Astrocyte (in vitro differentiated cells and primary cell): Measurements from ENCODE around the gene SCTR. TPM values are rescaled to one million over a fixed set of nuclear protein-coding genes. Genes with fewer than 3 reads are reported as not detected.

Source experiments
- DNase-seq: peaks from one replicate; pipeline ENCODE4 v3.0.0-alpha.2; 2010; ENCODE audit warnings: low read depth
- FAIRE-seq: peaks from 2 replicates; lab custom pipeline; 2011; peaks lifted over from hg19 to GRCh38; lab: Jason Lieb, UNC
- H2AFZ ChIP-seq: 2 replicates; pipeline ENCODE4 v1.6.0; 2012; ENCODE audit warnings: low read depth, low read length, inconsistent platforms
- H3K27ac ChIP-seq: 2 replicates; pipeline ENCODE4 v1.5.1; 2011; ENCODE audit warnings: low read depth, low read length, inconsistent platforms
- H3K27me3 ChIP-seq: 2 replicates; pipeline ENCODE4 v1.6.0; 2011; ENCODE audit warnings: low read length, inconsistent platforms; ENCODE audit not compliant: insufficient read depth
- H3K36me3 ChIP-seq: 2 replicates; pipeline ENCODE4 v1.5.1; 2011; ENCODE audit warnings: low read length, inconsistent platforms; ENCODE audit not compliant: insufficient read depth
- H3K4me1 ChIP-seq: 2 replicates; pipeline ENCODE4 v1.5.1; 2011; ENCODE audit warnings: low read length, inconsistent platforms; ENCODE audit not compliant: insufficient read depth
- H3K4me2 ChIP-seq: 2 replicates; pipeline ENCODE4 v1.6.0; 2012; ENCODE audit warnings: low read length, inconsistent platforms
- H3K4me3 ChIP-seq: 2 replicates; pipeline ENCODE4 v1.5.1; 2011; ENCODE audit warnings: low read depth, mild to moderate bottlenecking, low read length, inconsistent platforms; ENCODE audit not compliant: insufficient read depth
- H3K79me2 ChIP-seq: 2 replicates; pipeline ENCODE4 v1.6.0; 2012; ENCODE audit warnings: mild to moderate bottlenecking, low read length, inconsistent platforms; ENCODE audit not compliant: insufficient read depth
- H3K9ac ChIP-seq: 2 replicates; pipeline ENCODE4 v1.6.0; 2012; ENCODE audit warnings: mild to moderate bottlenecking, low read length, inconsistent platforms
- H3K9me3 ChIP-seq: 2 replicates; pipeline ENCODE4 v1.5.1; 2012; ENCODE audit warnings: low read depth, mild to moderate bottlenecking, low read length, inconsistent platforms; ENCODE audit not compliant: insufficient read depth
- H4K20me1 ChIP-seq: 2 replicates; pipeline ENCODE4 v1.6.0; 2012; ENCODE audit warnings: low read length, inconsistent platforms; ENCODE audit not compliant: insufficient read depth
- H3K27ac Mint-ChIP-seq: one replicate; pipeline ENCODE4 v1.8.0; 2021; ENCODE audit warnings: mild to moderate bottlenecking, mixed read lengths; ENCODE audit not compliant: unreplicated experiment
- H3K27me3 Mint-ChIP-seq: one replicate; pipeline ENCODE4 v1.8.0; 2021; ENCODE audit warnings: low read depth, mixed read lengths; ENCODE audit not compliant: unreplicated experiment
- H3K36me3 Mint-ChIP-seq: one replicate; pipeline ENCODE4 v1.8.0; 2021; ENCODE audit warnings: low read depth, mixed read lengths; ENCODE audit not compliant: unreplicated experiment
- H3K4me1 Mint-ChIP-seq: one replicate; pipeline ENCODE4 v1.8.0; 2021; ENCODE audit warnings: low read depth, mixed read lengths; ENCODE audit not compliant: unreplicated experiment
- H3K4me3 Mint-ChIP-seq: one replicate; pipeline ENCODE4 v1.8.0; 2021; ENCODE audit warnings: mild to moderate bottlenecking, moderate library complexity, mixed read lengths; ENCODE audit not compliant: unreplicated experiment
- H3K9me3 Mint-ChIP-seq: one replicate; pipeline ENCODE4 v1.8.0; 2021; ENCODE audit warnings: mild to moderate bottlenecking, mixed read lengths; ENCODE audit not compliant: unreplicated experiment
- CTCF ChIP-seq: IDR thresholded peaks from 2 replicates; pipeline ENCODE4 v1.5.1; 2011; ENCODE audit warnings: low read depth, mild to moderate bottlenecking, inconsistent platforms, low read length, moderate library complexity; ENCODE audit not compliant: insufficient read depth
- EZH2 ChIP-seq: IDR thresholded peaks from 2 replicates; pipeline ENCODE4 v1.6.1; 2012; ENCODE audit warnings: mild to moderate bottlenecking, low read length, inconsistent platforms; ENCODE audit not compliant: insufficient read depth
- total RNA-seq: library from RNA; stranded (reverse); gene quantifications from 2 replicates; pipeline ENCODE4 v1.2.1, GENCODE V29; 2021

Gene SCTR
- total RNA-seq, 1 donor from 2014 or later = not detected

DNA sequence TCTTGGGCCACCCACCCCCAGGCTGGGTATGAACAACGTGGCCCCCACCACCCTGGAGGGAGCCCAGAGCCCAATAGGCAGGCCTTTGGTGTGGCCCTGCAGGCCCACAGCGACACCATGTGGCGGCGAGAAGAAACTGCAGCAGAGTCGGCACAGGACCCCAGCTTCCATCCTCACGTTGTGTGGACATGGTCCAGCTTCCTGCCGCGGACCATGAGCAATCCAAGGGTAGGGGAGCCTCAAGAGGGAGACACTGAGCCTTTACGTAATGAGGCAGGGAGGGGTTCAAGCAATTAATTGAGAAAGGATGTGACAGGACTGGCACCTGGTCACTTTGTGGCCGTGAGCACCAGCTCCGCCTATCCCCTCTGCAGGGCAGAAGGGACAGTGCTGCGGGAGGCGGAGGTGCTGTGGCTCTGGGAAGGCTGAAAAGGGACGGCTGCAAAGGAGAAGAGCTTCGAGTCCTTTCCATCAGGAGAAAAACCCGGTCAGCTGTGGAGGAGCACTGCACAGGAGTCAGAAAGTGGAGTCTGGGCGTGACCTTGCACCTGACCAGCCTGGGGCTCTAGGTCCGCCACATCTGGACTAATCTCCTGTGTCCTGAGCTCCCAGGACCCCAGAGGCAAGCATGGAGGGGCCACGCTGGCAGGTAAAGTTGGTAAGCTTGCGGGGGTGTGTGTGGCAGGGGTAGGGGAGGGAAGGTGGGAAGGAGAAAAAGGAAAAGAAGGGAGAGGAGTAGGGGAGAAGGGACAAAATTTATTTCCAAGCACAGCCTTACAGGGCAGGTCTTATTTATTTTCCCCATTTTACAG is 47.8 kb downstream of the SCTR start:
- no peak for FAIRE-seq
- peak overlapping the region; percentile 22 for H3K4me2 ChIP-seq

GRCh38 chr2:119475857-119476244 is 48.4 kb downstream of the SCTR start:
- Mint-ChIP-seq H3K27ac (no peak overlapping the region), H3K9me3 (no peaks in the 10 kb centered on the region), H3K36me3 (no peaks in the 10 kb centered on the region), H3K4me1 (peaks cover 2% of the 10 kb centered on the region), H3K27me3 (peaks cover 54% of the 10 kb centered on the region), H3K4me3 (no peak overlapping the region)
- Histone ChIP-seq H3K36me3 (no peaks in the 10 kb centered on the region), H3K4me1 (peaks cover 3% of the 10 kb centered on the region), H3K27me3 (peaks cover 5% of the 10 kb centered on the region), H4K20me1 (no peaks in the 10 kb centered on the region), H2AFZ (no peak overlapping the region), H3K9ac (no peak overlapping the region), H3K9me3 (no peaks in the 10 kb centered on the region), H3K4me3 (no peak overlapping the region), H3K79me2 (no peaks in the 10 kb centered on the region), H3K4me2 (no peak overlapping the region), H3K27ac (no peak overlapping the region)
- TF ChIP-seq EZH2 = no peak
- no peak for TF ChIP-seq CTCF
- DNase-seq = no peak
- no peak for FAIRE-seq

More for the DNA sequence above, 47.8 kb downstream of the SCTR start:
- H3K9ac ChIP-seq = no peak overlapping the region
- no peaks in the 10 kb centered on the region for H3K9me3 Mint-ChIP-seq
- no peaks in the 10 kb centered on the region for H3K79me2 ChIP-seq
- no peaks in the 10 kb centered on the region for H3K4me1 Mint-ChIP-seq
- no peaks in the 10 kb centered on the region for H3K36me3 Mint-ChIP-seq
- H3K4me3 ChIP-seq = no peak overlapping the region
- H3K36me3 ChIP-seq = no peaks in the 10 kb centered on the region
- no peaks in the 10 kb centered on the region for H4K20me1 ChIP-seq
- H3K9me3 ChIP-seq = no peaks in the 10 kb centered on the region
- H3K4me3 Mint-ChIP-seq = no peak overlapping the region
- H3K4me1 ChIP-seq = peaks cover 3% of the 10 kb centered on the region
- peak; percentile 36 for DNase-seq
- H3K27ac Mint-ChIP-seq = no peak overlapping the region
- H3K27me3 ChIP-seq = peaks cover 5% of the 10 kb centered on the region
- TF ChIP-seq EZH2 (no peak), CTCF (peak; percentile 78)
- peak overlapping the region; percentile 50 for H2AFZ ChIP-seq
- H3K27me3 Mint-ChIP-seq = peaks cover 54% of the 10 kb centered on the region
- no peak overlapping the region for H3K27ac ChIP-seq

DNA sequence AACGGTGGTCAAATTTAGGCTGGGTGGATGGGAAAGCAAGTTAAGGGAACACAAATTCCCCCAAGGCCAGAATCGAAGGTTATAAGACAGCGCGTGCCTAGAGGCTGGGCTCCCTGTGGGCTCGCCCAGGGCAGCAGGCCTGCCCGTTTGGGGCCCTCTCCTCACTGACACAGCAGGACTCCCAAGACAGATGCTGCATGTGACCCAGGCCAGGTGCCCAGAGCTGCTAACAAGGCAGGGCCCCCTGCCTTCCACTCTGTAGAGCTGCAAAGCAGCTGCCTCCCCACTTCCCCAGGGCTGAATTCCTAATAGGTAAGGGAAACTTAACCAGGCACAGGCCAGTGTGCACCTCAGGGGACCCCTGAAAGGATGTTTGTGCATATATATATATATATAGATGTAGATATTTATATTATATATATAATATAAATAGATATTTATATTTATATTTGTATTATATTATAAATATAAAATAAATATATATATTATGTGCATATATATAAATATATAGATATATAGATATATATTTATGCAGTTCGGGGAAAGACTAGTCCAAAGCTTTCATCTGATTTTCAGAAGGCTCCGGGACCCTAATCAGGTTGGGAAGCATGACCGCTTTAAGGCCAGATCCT is 48.9 kb downstream of the SCTR start:
- peaks cover 54% of the 10 kb centered on the region for H3K27me3 Mint-ChIP-seq

More for the DNA sequence above, 48.9 kb downstream of the SCTR start:
- H3K9me3 Mint-ChIP-seq = no peaks in the 10 kb centered on the region
- Histone ChIP-seq H3K36me3 (no peaks in the 10 kb centered on the region), H2AFZ (no peak overlapping the region), H4K20me1 (no peaks in the 10 kb centered on the region), H3K79me2 (no peaks in the 10 kb centered on the region), H3K4me2 (no peak overlapping the region), H3K4me1 (peaks cover 3% of the 10 kb centered on the region), H3K27ac (no peak overlapping the region), H3K9ac (no peak overlapping the region), H3K9me3 (no peaks in the 10 kb centered on the region), H3K27me3 (peaks cover 4% of the 10 kb centered on the region), H3K4me3 (no peak overlapping the region)
- H3K4me1 Mint-ChIP-seq = peaks cover 2% of the 10 kb centered on the region
- H3K36me3 Mint-ChIP-seq = no peaks in the 10 kb centered on the region
- H3K4me3 Mint-ChIP-seq = no peak overlapping the region
- TF ChIP-seq CTCF (no peak), EZH2 (no peak)
- no peak overlapping the region for H3K27ac Mint-ChIP-seq
- DNase-seq (no peak), FAIRE-seq (no peak)
